ENCODE data around the gene MARVELD3.

Gene MARVELD3

DNA sequence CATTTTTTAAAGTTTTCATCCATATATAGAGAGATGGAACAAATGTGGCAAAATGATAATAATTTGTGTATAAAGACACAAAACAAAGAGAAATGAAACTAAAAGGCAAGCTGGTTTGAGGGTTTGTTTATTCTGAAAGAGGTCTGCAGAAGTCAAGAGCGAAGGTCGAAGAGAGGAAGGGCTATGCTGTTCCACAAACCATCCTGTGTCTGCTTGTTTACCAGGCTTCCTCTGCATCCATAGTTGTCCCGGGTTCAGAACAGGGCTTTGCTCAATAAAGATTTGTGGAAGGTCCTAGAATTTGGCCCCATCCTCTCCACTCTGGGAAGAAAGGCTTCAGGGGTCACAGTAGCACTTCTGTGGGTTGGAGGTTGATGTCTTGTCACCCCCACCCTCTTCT is 2.4 kb upstream of the MARVELD3 start:
- no peak for DNase-seq (ENCODE audit: low spot score)

DNA sequence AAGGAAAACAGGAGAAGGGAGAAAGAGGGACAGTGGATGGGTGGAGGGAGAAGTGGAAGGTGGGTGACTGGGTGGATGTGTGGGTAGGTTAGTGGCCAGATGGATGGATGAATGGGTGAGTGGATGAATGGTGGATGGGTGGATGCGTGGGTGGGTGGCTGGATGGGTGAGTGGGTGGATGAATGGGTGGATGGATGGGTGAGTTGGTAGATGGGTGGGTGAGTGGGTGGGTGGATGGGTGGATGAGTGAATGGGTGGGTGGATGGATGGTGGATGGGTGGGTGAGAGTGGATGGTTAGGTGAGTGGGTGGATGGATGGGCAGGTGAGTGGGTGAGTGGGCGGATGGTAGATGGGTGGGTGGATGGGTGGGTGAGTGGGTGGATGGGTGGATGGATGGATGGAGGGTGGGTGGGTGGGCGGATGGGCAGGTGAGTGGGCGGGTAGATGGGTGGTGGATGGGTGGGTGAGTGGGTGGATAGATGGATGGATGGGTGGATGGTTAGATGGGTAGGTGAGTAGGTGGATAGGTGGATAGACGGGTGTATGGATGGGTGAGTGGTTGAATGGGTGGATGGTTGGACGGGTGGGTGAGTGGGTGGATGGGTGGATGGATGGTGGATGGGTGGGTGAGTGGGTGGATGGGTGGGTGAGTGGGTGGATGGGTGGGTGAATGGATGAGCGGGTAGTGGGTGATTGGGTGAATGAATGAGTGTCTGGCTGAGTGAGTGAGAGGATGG is 702 bp upstream of the MARVELD3 start:
- no peak for DNase-seq (ENCODE audit: low spot score)

DNA sequence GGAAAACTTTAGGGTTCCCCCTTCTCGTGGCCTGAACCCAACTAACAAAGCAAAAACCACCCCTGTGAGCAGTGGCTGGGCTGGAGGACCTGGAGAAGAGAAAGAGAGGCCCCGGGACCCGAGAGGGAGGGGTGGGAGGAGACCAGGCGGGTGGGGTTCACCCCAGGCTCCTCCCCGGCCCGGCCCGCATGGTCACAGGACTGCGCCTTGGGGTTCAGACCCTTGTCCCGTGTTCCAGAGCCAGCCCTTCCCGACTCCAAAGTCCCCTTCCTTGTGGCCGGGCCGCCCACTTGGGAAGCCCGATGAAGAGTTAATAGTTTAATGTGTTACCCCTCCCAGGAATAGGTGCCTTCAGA is 852 bp downstream of the MARVELD3 start:
- no peak for DNase-seq (ENCODE audit: low spot score)

DNA sequence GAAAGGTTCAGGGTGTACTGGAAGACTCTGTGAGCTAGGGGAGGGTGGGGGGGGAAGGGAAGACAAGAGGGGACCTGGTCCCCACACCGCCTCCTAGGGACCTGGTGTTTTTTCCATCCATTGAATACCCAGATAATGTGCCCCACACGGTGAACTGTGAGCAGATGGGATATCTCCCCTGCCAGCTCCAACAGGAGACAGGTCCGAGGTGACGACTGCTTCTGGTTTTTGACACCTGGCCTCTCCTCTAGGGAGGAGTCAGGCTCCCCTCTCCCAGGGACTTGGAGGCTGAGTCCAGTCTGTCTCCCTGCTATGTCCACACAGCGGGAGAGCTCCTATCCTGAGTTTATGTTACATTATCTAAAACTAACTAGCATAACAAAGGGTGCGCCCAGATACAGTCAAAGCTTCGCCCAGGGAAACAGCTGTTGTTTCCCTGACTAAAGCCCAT is 1.8 kb downstream of the MARVELD3 start:
- DNase-seq (ENCODE audit: low spot score) = no peak

DNA sequence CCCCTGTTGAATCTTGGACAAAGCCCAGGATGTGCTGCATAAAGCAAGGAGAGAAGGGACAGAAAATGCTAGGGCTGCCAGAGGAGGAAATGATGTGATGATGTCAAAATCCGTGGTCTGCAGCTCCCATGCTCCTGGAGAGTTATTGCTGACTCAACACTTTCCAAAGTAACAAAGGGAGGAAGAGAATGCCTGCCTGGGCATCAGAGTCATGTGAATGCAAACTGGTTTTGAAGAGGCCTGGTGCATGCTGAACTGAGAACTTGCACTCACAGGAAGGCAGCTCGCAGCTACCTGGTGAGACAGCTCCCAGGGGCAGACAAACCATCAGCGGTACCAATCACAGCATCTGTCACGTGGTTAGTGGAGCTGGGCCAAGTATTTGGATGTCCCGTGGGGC is 2.8 kb downstream of the MARVELD3 start:
- DNase-seq (ENCODE audit: low spot score) = peak; percentile 18

GRCh38 chr16:71629278-71630016 is 3.5 kb downstream of the MARVELD3 start:
- no peak for DNase-seq (ENCODE audit: low spot score)

DNA sequence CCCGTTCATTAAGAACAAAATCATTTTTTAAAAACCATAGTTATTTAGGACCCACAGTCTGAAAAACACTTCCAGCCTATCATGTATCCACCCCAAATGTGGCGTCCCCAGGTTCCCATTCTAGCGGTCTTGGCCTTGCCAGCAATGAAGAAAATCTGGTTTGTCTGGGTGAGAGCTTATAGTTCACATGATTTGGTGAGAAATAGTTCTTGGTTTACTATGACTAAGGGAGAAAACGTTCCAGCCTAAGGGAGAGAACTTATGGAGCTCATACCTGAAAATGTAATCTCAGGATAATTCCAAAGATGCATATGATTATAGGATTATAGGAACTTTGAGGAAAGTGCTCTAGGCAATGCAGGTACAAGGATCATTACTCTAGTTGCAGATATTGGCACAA is 4.8 kb downstream of the MARVELD3 start:
- no peak for DNase-seq (ENCODE audit: low spot score)

- DNase-seq (ENCODE audit: low spot score) = no peak
Observed at GRCh38 chr16:71631776-71632175, 5.8 kb downstream of the MARVELD3 start.

GRCh38 chr16:71635632-71636031 is 9.6 kb downstream of the MARVELD3 start:
- DNase-seq (ENCODE audit: low spot score) = no peak

- DNase-seq (ENCODE audit: low spot score) = no peak
Observed at GRCh38 chr16:71637398-71637797, 11.4 kb downstream of the MARVELD3 start.

DNA sequence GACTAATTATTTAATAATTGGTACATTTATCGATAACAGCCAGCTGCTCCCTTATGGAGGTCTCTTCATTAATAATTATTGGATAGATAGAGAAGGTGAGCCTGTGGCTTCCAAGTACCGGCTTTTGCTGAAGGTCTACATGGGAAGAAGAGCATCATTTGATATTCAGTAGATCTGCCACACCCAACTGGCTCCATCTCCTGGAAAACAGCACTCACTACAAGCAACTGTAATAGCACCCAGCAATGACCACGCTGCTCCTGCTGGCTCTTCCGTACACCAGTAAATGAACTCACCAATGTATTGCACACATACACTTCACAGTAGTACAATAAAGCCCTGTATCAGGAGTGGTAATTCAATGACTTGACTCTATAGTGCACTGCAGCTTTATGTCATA is 19.5 kb downstream of the MARVELD3 start:
- DNase-seq (ENCODE audit: low spot score) = peak; percentile 41

DNA sequence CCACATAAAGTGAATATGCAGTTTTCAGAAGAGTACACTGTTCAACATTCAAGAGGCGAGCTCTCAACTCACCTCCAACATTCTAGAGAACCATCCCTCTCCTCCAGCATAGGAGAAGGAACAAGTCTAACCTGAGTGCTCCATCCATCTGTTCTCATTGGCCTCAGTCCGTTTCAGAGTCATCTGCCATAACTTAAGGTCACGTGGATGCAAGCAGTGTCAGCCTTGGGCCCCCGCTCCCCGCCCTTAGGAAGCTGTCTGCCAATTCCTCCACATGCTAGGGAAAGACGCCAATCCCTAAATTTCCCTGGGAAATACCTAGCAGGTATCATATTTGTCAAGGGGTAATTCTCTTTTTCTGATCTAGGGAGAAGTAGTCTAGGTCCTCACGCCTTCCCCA is 21.4 kb downstream of the MARVELD3 start:
- DNase-seq (ENCODE audit: low spot score) = no peak

- DNase-seq (ENCODE audit: low spot score) = no peak
Observed at GRCh38 chr16:71648162-71648561, 22.2 kb downstream of the MARVELD3 start.

GRCh38 chr16:71648921-71649320 is 22.9 kb downstream of the MARVELD3 start:
- no peak for DNase-seq (ENCODE audit: low spot score)

- no peak for DNase-seq (ENCODE audit: low spot score)
Observed at GRCh38 chr16:71649704-71650103, 23.7 kb downstream of the MARVELD3 start.

DNA sequence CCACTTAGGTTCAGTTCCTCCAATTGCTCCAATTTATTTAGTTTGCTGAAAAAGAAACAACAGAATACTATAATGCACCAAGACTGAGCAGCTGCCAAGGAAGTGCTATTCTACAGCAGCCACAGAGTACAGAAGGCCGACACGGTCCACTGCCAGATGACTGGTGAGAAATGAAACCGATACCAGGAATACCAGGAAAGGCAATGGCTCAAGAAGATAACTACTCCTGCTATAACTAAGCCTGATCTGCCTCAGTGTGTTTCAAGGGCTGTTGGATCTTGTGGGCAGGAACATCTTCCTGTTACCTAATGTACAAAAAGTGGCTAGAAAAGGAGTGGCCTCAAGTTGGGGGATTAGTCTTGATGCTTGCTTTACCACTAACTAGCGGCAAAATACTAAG is 32.8 kb downstream of the MARVELD3 start:
- no peak for DNase-seq (ENCODE audit: low spot score)

DNA sequence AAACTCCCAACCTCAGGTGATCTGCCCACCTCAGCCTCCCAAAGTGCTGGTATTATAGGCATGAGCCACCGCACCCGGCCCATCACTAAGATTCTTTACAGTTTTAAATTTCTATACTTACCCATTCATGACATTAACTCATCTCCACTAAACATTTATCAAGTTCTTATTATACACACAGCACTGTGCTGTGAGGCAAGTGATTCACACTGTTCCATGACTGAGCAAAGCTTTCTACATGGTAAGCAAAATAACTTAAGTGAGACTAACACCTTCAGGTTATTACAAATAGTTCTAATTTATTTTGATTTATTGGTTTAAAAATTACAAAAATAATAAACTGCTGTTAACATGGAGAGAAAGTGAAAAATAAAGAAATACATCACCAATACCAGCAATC is 33.5 kb downstream of the MARVELD3 start:
- DNase-seq (ENCODE audit: low spot score) = no peak

DNA sequence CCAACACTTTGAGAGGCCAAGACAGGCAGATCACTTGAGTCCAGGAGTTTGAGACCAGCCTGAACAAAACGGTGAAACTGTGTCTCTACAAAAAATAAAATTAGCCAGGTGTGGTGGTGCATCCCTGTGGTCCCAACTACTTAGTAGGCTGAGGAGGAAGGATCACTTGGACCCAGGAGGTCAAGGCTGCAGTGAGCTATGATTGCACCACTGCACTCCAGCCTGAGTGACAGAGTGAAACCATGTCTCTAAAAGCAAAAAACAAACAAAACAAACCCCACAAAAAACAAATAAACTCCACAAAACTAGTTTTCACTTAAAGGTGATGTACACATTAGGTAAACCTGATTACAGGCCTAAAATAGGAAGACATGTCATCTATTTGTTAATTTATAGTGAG is 40.3 kb downstream of the MARVELD3 start:
- DNase-seq (ENCODE audit: low spot score) = no peak

DNA sequence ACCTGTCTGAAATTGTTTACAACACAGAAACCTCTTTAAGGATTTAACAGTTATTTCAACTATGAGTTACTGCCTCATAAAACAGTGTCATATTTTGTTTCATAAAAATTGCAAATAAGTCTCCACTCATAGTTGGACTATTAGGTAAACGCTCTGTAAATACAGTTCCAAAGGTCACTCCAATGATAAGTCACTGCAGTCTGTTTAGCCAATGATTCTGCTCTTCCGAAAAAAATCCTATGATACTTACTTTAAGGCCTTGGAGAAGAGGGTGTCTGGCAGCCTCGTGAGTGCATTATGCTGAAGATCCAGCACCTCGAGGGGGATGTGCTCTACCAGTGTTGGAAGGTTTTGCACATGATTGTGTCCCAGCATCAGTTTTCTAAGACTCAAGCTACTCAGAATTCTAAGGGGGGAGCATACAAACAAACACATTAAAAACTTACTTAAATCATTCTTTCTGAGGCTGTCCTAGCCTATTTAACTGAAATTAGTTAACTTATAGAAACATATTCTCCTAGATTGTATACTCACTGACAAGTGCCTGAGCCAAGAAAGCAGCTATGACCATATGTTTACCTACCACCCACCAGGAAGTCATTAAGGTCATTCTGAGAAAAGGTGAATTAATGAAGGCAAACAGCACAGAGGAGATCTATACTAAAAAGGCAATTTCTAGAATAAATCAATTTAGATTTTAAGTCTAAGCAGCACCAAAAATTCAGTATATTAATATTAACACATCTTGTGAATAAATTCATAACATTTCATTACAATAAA is 41.1 kb downstream of the MARVELD3 start:
- no peak for DNase-seq (ENCODE audit: low spot score)

GRCh38 chr16:71669926-71670536 is 44.0 kb downstream of the MARVELD3 start:
- no peak for DNase-seq (ENCODE audit: low spot score)

DNA sequence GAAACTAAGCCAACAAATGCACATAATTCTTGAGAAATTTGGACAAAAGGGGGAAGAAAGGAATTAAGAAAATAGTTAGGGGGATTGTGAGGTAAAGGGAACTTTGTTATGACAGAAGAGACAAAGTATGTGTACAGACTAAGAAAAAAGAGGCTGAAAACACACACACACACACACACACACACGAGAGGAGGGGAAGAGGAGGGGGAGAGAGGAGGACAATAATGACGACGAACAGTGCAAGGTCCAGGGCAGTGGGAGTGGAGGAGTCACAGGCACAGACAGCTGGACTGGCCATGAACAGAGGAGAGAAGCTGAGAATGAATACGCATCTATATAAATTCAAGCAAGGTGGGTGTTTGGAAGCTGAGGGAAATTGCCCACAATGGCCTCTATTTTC is 44.6 kb downstream of the MARVELD3 start:
- DNase-seq (ENCODE audit: low spot score) = no peak

DNA sequence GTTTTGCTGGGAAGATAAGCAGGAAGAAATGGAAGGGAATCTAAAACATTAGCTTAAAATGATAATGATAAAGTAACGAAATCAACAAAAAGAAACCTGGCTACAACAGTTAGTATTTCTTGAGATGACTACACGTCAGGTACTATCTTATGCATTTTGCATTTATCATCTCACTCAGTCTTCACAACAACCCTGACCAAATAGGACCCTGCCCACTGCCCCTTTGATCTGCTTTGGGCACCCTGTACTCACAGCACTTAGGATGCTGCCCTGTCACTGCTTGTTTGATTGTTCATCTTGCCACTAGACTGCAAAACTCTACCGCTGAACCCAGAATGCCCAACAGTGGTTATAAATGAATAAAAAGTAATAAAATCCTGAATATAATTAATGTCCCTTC is 45.2 kb downstream of the MARVELD3 start:
- DNase-seq (ENCODE audit: low spot score) = no peak

DNA sequence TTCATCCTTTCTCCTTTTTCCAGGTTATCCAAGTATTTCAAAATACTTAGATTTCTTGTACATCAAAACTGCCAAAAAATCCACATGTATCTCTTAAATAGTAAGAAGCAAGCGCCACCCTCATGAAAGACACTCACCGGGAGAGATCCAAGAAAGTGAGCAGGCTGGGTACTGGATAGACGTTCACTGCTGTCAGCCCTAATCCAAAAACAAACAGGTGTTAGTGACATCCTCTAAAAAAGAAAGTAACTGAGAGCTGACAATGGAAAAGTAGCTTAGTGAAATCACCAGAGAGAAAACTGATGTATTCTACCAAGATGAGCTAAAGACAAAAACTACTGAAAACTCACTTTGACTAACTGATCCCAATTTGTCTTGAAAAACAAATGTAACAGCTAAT is 46.1 kb downstream of the MARVELD3 start:
- no peak for DNase-seq (ENCODE audit: low spot score)

Data from Ammon's horn (tissue), 1 donor.